ENCODE data around the gene DUOX2.

DNA sequence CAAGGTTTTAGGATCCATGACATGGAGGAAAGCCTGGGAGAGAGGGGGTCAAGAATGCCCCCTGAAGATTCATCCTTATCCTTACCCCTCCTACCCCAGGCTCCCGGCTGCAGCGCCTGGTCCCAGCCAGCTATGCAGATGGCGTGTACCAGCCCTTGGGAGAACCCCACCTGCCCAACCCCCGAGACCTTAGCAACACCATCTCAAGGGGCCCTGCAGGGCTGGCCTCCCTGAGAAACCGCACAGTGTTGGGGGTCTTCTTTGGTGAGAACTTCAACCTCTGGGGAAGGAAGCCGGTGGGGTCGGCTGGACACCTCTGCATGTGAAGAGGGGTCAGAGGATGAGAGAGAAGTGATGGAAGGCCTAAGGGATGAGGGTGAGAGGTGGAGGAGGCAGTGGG is 20.1 kb upstream of the DUOX2 start:
- TF ChIP-seq, protein P1, sequence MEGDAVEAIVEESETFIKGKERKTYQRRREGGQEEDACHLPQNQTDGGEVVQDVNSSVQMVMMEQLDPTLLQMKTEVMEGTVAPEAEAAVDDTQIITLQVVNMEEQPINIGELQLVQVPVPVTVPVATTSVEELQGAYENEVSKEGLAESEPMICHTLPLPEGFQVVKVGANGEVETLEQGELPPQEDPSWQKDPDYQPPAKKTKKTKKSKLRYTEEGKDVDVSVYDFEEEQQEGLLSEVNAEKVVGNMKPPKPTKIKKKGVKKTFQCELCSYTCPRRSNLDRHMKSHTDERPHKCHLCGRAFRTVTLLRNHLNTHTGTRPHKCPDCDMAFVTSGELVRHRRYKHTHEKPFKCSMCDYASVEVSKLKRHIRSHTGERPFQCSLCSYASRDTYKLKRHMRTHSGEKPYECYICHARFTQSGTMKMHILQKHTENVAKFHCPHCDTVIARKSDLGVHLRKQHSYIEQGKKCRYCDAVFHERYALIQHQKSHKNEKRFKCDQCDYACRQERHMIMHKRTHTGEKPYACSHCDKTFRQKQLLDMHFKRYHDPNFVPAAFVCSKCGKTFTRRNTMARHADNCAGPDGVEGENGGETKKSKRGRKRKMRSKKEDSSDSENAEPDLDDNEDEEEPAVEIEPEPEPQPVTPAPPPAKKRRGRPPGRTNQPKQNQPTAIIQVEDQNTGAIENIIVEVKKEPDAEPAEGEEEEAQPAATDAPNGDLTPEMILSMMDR (conservative IDR thresholded peaks at IDR 0.05): no peak
- no peak for TF ChIP-seq EZH2 (IDR thresholded peaks at IDR 0.05; ENCODE audit: low read depth)
